NCI-H2171 (cell line): ENCODE measurements around the gene ATP5F1B.
A peak's percentile ranks its signal among the peaks of the same experiment; 100 is the strongest.

Experiments
- DNase-seq: peaks from one replicate; lab custom pipeline; 2025; lab: John Stamatoyannopoulos, UW

The ATP5F1B gene

GRCh38 chr12:56616925-56617324 is 28.9 kb downstream of the ATP5F1B start:
- DNase-seq, result no peak

GRCh38 chr12:56616244-56616643 is 29.5 kb downstream of the ATP5F1B start:
- no peak for DNase-seq

- no peak for DNase-seq
Observed at GRCh38 chr12:56614627-56615026, 31.2 kb downstream of the ATP5F1B start.

- no peak for DNase-seq
Observed at GRCh38 chr12:56604355-56604754, 41.4 kb downstream of the ATP5F1B start.

- DNase-seq, result no peak
Observed at GRCh38 chr12:56602239-56602638, 43.5 kb downstream of the ATP5F1B start.

- DNase-seq, result no peak
Observed at GRCh38 chr12:56601503-56601902, 44.3 kb downstream of the ATP5F1B start.

- DNase-seq, result no peak
Observed at GRCh38 chr12:56600753-56601152, 45.0 kb downstream of the ATP5F1B start.

GRCh38 chr12:56599797-56600196 is 46.0 kb downstream of the ATP5F1B start:
- no peak for DNase-seq

- no peak for DNase-seq
Observed at GRCh38 chr12:56599041-56599440, 46.7 kb downstream of the ATP5F1B start.

- no peak for DNase-seq
Observed at GRCh38 chr12:56596815-56597214, 49.0 kb downstream of the ATP5F1B start.

GRCh38 chr12:56593909-56594621 is 51.7 kb downstream of the ATP5F1B start:
- DNase-seq, result peak; percentile 39

GRCh38 chr12:56591961-56592360 is 53.8 kb downstream of the ATP5F1B start:
- no peak for DNase-seq

GRCh38 chr12:56591126-56591525 is 54.7 kb downstream of the ATP5F1B start:
- DNase-seq, result peak; percentile 59

- no peak for DNase-seq
Observed at GRCh38 chr12:56590237-56590830, 55.5 kb downstream of the ATP5F1B start.

GRCh38 chr12:56589783-56590182 is 56.0 kb downstream of the ATP5F1B start:
- DNase-seq, result no peak
